Fibroblast of upper back skin (primary cell): ENCODE results near the gene MXRA5.
"Not testable (repeated sequence)": the region's sequence is repeated elsewhere in the genome, so short reads cannot be mapped to it uniquely, and the experiment has no call there.

Source experiments
- DNase-seq: peaks from one replicate; pipeline ENCODE4 v3.0.0-alpha.2; 2013

MXRA5 gene

GRCh38 chrX:3340016-3340415 is 6.4 kb downstream of the MXRA5 start:
- no peak for DNase-seq

- peak; percentile 86 for DNase-seq
These were observed 19.8 kb downstream of the MXRA5 start for GRCh38 chrX:3326681-3327080.

GRCh38 chrX:3320471-3321046 is 25.9 kb downstream of the MXRA5 start:
- no peak for DNase-seq

GRCh38 chrX:3317191-3317718 is 29.2 kb downstream of the MXRA5 start:
- no peak for DNase-seq

GRCh38 chrX:3312109-3312508 is 34.3 kb downstream of the MXRA5 start:
- no peak for DNase-seq

- peak; percentile 48 for DNase-seq
These were observed 38.6 kb downstream of the MXRA5 start for GRCh38 chrX:3307881-3308280.

GRCh38 chrX:3299636-3300035 is 46.8 kb downstream of the MXRA5 start:
- DNase-seq: peak; percentile 30

- DNase-seq: peak; percentile 6
These were observed 50.7 kb downstream of the MXRA5 start for GRCh38 chrX:3295731-3296130.

- peak; percentile 45 for DNase-seq
These were observed 53.2 kb downstream of the MXRA5 start for GRCh38 chrX:3293251-3293650.

GRCh38 chrX:3290561-3290960 is 55.9 kb downstream of the MXRA5 start:
- DNase-seq: peak; percentile 48

GRCh38 chrX:3286196-3286945 is 60.1 kb downstream of the MXRA5 start:
- DNase-seq: peak; percentile 90

- no peak for DNase-seq
These were observed 65.7 kb downstream of the MXRA5 start for GRCh38 chrX:3280706-3281105.

- not testable (repeated sequence) for DNase-seq
These were observed 72.8 kb downstream of the MXRA5 start for GRCh38 chrX:3273668-3274067.

- DNase-seq: peak; percentile 90
These were observed 74.6 kb downstream of the MXRA5 start for GRCh38 chrX:3271834-3272186.

GRCh38 chrX:3271183-3271833 is 75.1 kb downstream of the MXRA5 start:
- DNase-seq: peak; percentile 25

- peak; percentile 83 for DNase-seq
These were observed 77.6 kb downstream of the MXRA5 start for GRCh38 chrX:3268829-3269228.

GRCh38 chrX:3263681-3264126 is 82.7 kb downstream of the MXRA5 start:
- peak; percentile 12 for DNase-seq

GRCh38 chrX:3262901-3263300 is 83.6 kb downstream of the MXRA5 start:
- peak; percentile 89 for DNase-seq
